Mammary epithelial cell (primary cell): ENCODE results near the gene DMWD.

Source experiments
- CTCF ChIP-seq, 2 donors: IDR thresholded peaks in 1 of 2; conservative IDR thresholded peaks in 1 of 2; 2 replicates each; pipeline ENCODE4 v1.5.1; 2011 to 2012; ENCODE audit warnings: inconsistent platforms in 2 of 2, low read length in 2 of 2, mild to moderate bottlenecking in 2 of 2, control low read depth in 1 of 2, low read depth in 1 of 2; ENCODE audit not compliant: insufficient read depth in 1 of 2; ENCODE audit errors: extremely low read depth in 1 of 2
- EZH2 ChIP-seq: IDR thresholded peaks from 2 replicates; pipeline ENCODE4 v1.6.1; 2012; ENCODE audit warnings: low read length, inconsistent platforms, borderline replicate concordance

DNA sequence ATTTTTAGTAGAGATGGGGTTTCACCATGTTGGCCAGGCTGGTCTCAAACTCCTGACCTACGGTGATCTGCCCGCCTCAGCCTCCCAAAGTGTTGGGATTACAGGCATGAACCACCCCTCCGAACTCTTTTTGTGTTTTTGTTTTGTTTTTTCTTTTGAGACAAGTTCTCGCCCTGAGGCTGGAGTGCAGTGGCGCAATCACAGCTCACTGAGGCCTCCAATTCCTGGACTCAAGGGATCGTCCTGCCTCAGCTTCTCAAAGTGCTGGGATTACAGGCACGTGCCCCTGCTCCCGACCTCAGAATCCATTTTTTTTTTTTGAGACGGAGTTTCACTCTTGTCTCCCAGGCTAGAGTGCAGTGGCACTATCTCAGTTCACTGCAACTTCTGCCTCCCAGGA, 35.0 kb downstream of the DMWD start:
- TF ChIP-seq CTCF (conservative IDR thresholded peaks at IDR 0.05 in 1 of 2, IDR thresholded peaks at IDR 0.05 in 1 of 2; ENCODE audit: extremely low read depth in 1 of 2, insufficient read depth in 1 of 2, low read depth in 1 of 2, low read length in 2 of 2) (no peak), EZH2 (no peak)
